Caco-2 (cell line): Measurements from ENCODE around the gene TRPC4AP. TPM values are rescaled to one million over a fixed set of nuclear protein-coding genes. Genes with fewer than 3 reads are reported as not detected.

Experiments used
- BruUV-seq: library from RNA; stranded (reverse); fragments of 400-500 nt; replicated peaks from 2 replicates; lab custom pipeline; 2021; lab: Mats Ljungman, UMichigan
- CTCF ChIA-PET: fragments of 300-600 bp; sonication (Branson Sonifier 250); formaldehyde crosslinking; loops from one replicate; lab custom pipeline; 2022; ENCODE audit warnings: antibody characterized with exemption; lab: Charles Lee
- POLR2A ChIA-PET: fragments of 300-600 bp; sonication (Branson Sonifier 250); formaldehyde crosslinking; loops from one replicate; lab custom pipeline; 2022; ENCODE audit warnings: antibody characterized with exemption; lab: Charles Lee
- DNase-seq, 2 experiments: peaks; one replicate each; pipeline versions ENCODE4 v3.0.0 to v3.0.0-alpha.2; 2020 to 2022
- H3K27me3 ChIP-seq: replicated peaks from 2 replicates; pipeline ENCODE4 v1.6.0; 2011; ENCODE audit warnings: low read length; ENCODE audit not compliant: control insufficient read depth, insufficient read depth
- H3K36me3 ChIP-seq: 2 replicates; pipeline ENCODE4 v1.5.1; 2011; ENCODE audit warnings: low read length; ENCODE audit not compliant: control insufficient read depth, insufficient read depth
- H3K4me1 ChIP-seq: fragments of 250-450 bp; sonication (Bioruptor Pico); 2 replicates; pipeline ENCODE4 v1.5.1; 2020; ENCODE audit warnings: mild to moderate bottlenecking
- H3K4me3 ChIP-seq: 2 replicates; pipeline ENCODE4 v1.5.1; 2011; ENCODE audit warnings: low read depth, mild to moderate bottlenecking, control low read depth, low read length
- H3K9me3 ChIP-seq: fragments of 250-450 bp; sonication (Bioruptor Pico); 2 replicates; pipeline ENCODE4 v1.5.1; 2020; ENCODE audit warnings: mild to moderate bottlenecking, moderate library complexity
- H3K27ac Mint-ChIP-seq: one replicate; pipeline ENCODE4 v1.8.0; 2022; ENCODE audit warnings: mixed read lengths; ENCODE audit not compliant: unreplicated experiment
- H3K27me3 Mint-ChIP-seq: one replicate; pipeline ENCODE4 v1.8.0; 2022; ENCODE audit warnings: mixed read lengths; ENCODE audit not compliant: insufficient read depth, unreplicated experiment
- H3K36me3 Mint-ChIP-seq: one replicate; pipeline ENCODE4 v1.8.0; 2022; ENCODE audit warnings: mild to moderate bottlenecking, mixed read lengths; ENCODE audit not compliant: insufficient read depth, unreplicated experiment
- H3K4me1 Mint-ChIP-seq: one replicate; pipeline ENCODE4 v1.8.0; 2022; ENCODE audit warnings: low read depth, mixed read lengths; ENCODE audit not compliant: unreplicated experiment
- H3K4me3 Mint-ChIP-seq: one replicate; pipeline ENCODE4 v1.8.0; 2022; ENCODE audit warnings: mild to moderate bottlenecking, moderate library complexity, mixed read lengths; ENCODE audit not compliant: unreplicated experiment
- H3K9me3 Mint-ChIP-seq: one replicate; pipeline ENCODE4 v1.8.0; 2022; ENCODE audit warnings: mixed read lengths; ENCODE audit not compliant: unreplicated experiment
- CTCF ChIP-seq, 2 experiments: fragments of 200-600 bp in 1 of 2; IDR thresholded peaks; 1 replicate in 1 of 2; 2 replicates in 1 of 2; pipeline versions ENCODE4 v1.5.1 to v1.8.0; 2011 to 2022; ENCODE audit warnings: antibody characterized with exemption in 1 of 2, control low read depth in 1 of 2, inconsistent platforms in 1 of 2, low read depth in 1 of 2, low read length in 1 of 2, mild to moderate bottlenecking in 1 of 2, moderate library complexity in 1 of 2; ENCODE audit not compliant: insufficient read depth in 1 of 2, severe bottlenecking in 1 of 2, unreplicated experiment in 1 of 2
- intact Hi-C: fragments of 100-400 bp; cut with micrococcal nuclease; formaldehyde crosslinking; loops from one replicate; pipeline ENCODE4 v1.10.0; 2022; ENCODE audit not compliant: unreplicated experiment
- total RNA-seq: library from RNA; stranded (reverse); gene quantifications from 2 replicates; pipeline ENCODE4 v1.2.3, GENCODE V29; 2022

The TRPC4AP gene
- total RNA-seq, 1 experiment from 2014 or later: 144 TPM

GRCh38 chr20:35104685-35105295 lies 12.2 kb upstream of the TRPC4AP start:
- H3K4me3 Mint-ChIP-seq: no peak overlapping the region
- ChIA-PET POLR2A (no interaction called here), CTCF (interaction anchor here (1.0 kb wide), 1 partner anchor 9 kb away, joined by 11 read pairs; no protein-coding TSS in a partner anchor)
- no peak for DNase-seq
- TF ChIP-seq CTCF (IDR thresholded peaks at IDR 0.05; ENCODE audit: insufficient read depth in 1 of 2, low read depth in 1 of 2, low read length in 1 of 2, severe bottlenecking in 1 of 2, unreplicated experiment in 1 of 2): no peak
- Histone ChIP-seq H3K36me3 (no peaks in the 10 kb centered on the region), H3K9me3 (no peaks in the 10 kb centered on the region), H3K27me3 (no peaks in the 10 kb centered on the region), H3K4me1 (no peaks in the 10 kb centered on the region), H3K4me3 (no peak overlapping the region)
- no peaks in the 10 kb centered on the region for H3K36me3 Mint-ChIP-seq
- BruUV-seq: no TSS peak
- no peak overlapping the region for H3K27ac Mint-ChIP-seq
- no peaks in the 10 kb centered on the region for H3K9me3 Mint-ChIP-seq
- intact Hi-C loops: no loop called here
- no peaks in the 10 kb centered on the region for H3K4me1 Mint-ChIP-seq
- H3K27me3 Mint-ChIP-seq: peaks cover 8% of the 10 kb centered on the region

DNA sequence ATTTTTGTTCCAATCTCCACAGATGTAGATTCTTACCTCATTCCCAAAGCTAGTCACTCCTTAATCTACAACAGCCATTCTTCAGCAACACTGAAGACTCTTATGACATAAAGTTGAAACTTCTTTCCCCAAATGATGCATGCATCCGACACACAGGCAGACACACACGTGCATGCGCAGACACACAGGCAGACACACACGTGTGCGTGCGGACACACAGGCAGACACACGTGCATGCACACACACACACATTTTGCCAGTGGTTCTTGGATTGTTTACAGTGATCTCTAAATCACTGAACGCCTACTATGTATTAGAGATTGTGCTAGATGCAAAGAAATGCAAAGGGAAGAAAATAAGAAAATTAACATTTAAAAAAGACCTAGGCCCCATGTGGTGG lies 9.0 kb upstream of the TRPC4AP start:
- H3K27ac Mint-ChIP-seq: no peak overlapping the region
- intact Hi-C loops: no loop called here
- no peak for DNase-seq
- H3K9me3 Mint-ChIP-seq: no peaks in the 10 kb centered on the region
- BruUV-seq: no TSS peak
- Histone ChIP-seq H3K36me3 (no peaks in the 10 kb centered on the region), H3K4me3 (no peak overlapping the region), H3K4me1 (no peaks in the 10 kb centered on the region), H3K27me3 (no peaks in the 10 kb centered on the region), H3K9me3 (0 out of 2 replicates have a peak, but pooled peaks cover 2% of the 10 kb centered on the region)
- ChIA-PET CTCF (no interaction called here), POLR2A (no interaction called here)
- TF ChIP-seq CTCF (IDR thresholded peaks at IDR 0.05; ENCODE audit: insufficient read depth in 1 of 2, low read depth in 1 of 2, low read length in 1 of 2, severe bottlenecking in 1 of 2, unreplicated experiment in 1 of 2): no peak
- no peaks in the 10 kb centered on the region for H3K36me3 Mint-ChIP-seq
- H3K4me3 Mint-ChIP-seq: no peak overlapping the region
- H3K4me1 Mint-ChIP-seq: no peaks in the 10 kb centered on the region
- H3K27me3 Mint-ChIP-seq: peaks cover 8% of the 10 kb centered on the region

GRCh38 chr20:35093267-35093884 lies 769 bp upstream of the TRPC4AP start:
- H3K4me1 ChIP-seq: peaks cover 16% of the 10 kb centered on the region
- Mint-ChIP-seq H3K27me3 (no peaks in the 10 kb centered on the region), H3K4me1 (peaks cover 16% of the 10 kb centered on the region), H3K27ac (peak overlapping the region; percentile 95), H3K9me3 (no peaks in the 10 kb centered on the region), H3K4me3 (peak overlapping the region; percentile 86), H3K36me3 (peaks cover 16% of the 10 kb centered on the region)
- H3K36me3 ChIP-seq: no peaks in the 10 kb centered on the region
- intact Hi-C loops: loop anchor here (2.0 kb wide), 1 partner anchor 171 kb away; no protein-coding TSS in a partner anchor
- peak in 1 of 2 experiments; percentile 32 for DNase-seq
- H3K4me3 ChIP-seq: peak overlapping the region; percentile 79
- ChIA-PET POLR2A (interaction anchor here (0.5 to 0.7 kb wide), 2 partner anchors 53 to 318 kb away, joined by 3 read pairs; no protein-coding TSS in a partner anchor), CTCF (interaction anchor here (0.6 to 1.4 kb wide), 6 partner anchors 52 to 595 kb away, joined by 3 to 13 read pairs (median 4); partner anchors contain the start of genes ACSS2 and EDEM2)
- no peaks in the 10 kb centered on the region for H3K27me3 ChIP-seq
- TSS peak; percentile 88 for BruUV-seq
- TF ChIP-seq CTCF (IDR thresholded peaks at IDR 0.05; ENCODE audit: insufficient read depth in 1 of 2, low read depth in 1 of 2, low read length in 1 of 2, severe bottlenecking in 1 of 2, unreplicated experiment in 1 of 2): no peak
- H3K9me3 ChIP-seq: 0 out of 2 replicates have a peak, but pooled peaks cover 2% of the 10 kb centered on the region
